ENCODE results near the gene ATP8A2. TPM values are rescaled to one million over a fixed set of nuclear protein-coding genes. Genes with fewer than 3 reads are reported as not detected.

Gene ATP8A2
- polyA plus RNA-seq, 1 donor from 2014 or later: 11.9 TPM

GRCh38 chr13:25581351-25581750, 209.6 kb downstream of the ATP8A2 start:
- Histone ChIP-seq H3K9ac (ENCODE audit: low read length) (no peak overlapping the region), H3K27me3 (ENCODE audit: insufficient read depth, low read depth, low read length) (no peaks in the 10 kb centered on the region), H3K27ac (ENCODE audit: low read length) (no peak overlapping the region), H2AFZ (ENCODE audit: low read depth, low read length) (no peak overlapping the region), H4K20me1 (ENCODE audit: insufficient read depth) (no peaks in the 10 kb centered on the region), H3K4me3 (ENCODE audit: low read length) (no peak overlapping the region), H3F3A (ENCODE audit: insufficient read depth, low read length, poor library complexity, severe bottlenecking) (no peaks in the 10 kb centered on the region), H3K79me2 (replicated peaks; ENCODE audit: insufficient read depth, low read length) (no peaks in the 10 kb centered on the region), H3K36me3 (ENCODE audit: insufficient read depth, low read length) (peaks cover 6% of the 10 kb centered on the region), H3K9me3 (ENCODE audit: low read length) (no peaks in the 10 kb centered on the region), H3K9me2 (ENCODE audit: insufficient read depth, low read length) (no peaks in the 10 kb centered on the region), H3K4me2 (ENCODE audit: low read length) (no peak overlapping the region)
- no peak for TF ChIP-seq CTCF (IDR thresholded peaks at IDR 0.05; ENCODE audit: poor library complexity, severe bottlenecking)
- no peak for TF ChIP-seq TAF1 (IDR thresholded peaks at IDR 0.05; ENCODE audit: low read depth)
- TF ChIP-seq EZH2 (IDR thresholded peaks at IDR 0.05; ENCODE audit: borderline replicate concordance, insufficient read depth, low read length, poor library complexity, severe bottlenecking): no peak
- no peak for TF ChIP-seq EP300 (conservative IDR thresholded peaks at IDR 0.05; ENCODE audit: poor library complexity, severe bottlenecking)
- no peak for TF ChIP-seq REST (IDR thresholded peaks at IDR 0.05; ENCODE audit: borderline replicate concordance)
- no peak for TF ChIP-seq RAD21 (conservative IDR thresholded peaks at IDR 0.05)

DNA sequence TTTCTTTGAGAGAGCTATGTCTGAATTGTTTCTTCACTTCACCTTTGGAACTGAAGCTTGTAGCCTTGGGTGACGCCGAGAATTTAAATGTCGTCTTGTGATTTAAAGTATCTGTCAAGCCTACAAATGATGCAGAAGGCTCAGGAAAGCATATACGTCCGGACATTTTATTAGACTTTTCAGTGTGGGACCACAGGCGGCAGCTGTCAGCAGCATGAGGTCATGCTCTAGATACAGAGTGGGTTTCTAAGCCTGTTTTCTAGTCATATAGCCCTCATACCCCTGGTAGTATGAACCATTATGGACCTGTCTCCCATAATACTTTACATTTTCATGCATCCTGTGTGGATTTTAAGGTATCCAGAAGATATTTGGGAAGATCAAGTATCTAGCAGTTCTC, 212.3 kb downstream of the ATP8A2 start:
- Histone ChIP-seq H2AFZ (ENCODE audit: low read depth, low read length) (no peak overlapping the region), H3K36me3 (ENCODE audit: insufficient read depth, low read length) (peaks cover 6% of the 10 kb centered on the region), H3F3A (ENCODE audit: insufficient read depth, low read length, poor library complexity, severe bottlenecking) (no peaks in the 10 kb centered on the region), H3K9me2 (ENCODE audit: insufficient read depth, low read length) (no peaks in the 10 kb centered on the region), H3K9me3 (ENCODE audit: low read length) (no peaks in the 10 kb centered on the region), H3K79me2 (replicated peaks; ENCODE audit: insufficient read depth, low read length) (no peaks in the 10 kb centered on the region), H3K4me2 (ENCODE audit: low read length) (no peak overlapping the region), H3K27me3 (ENCODE audit: insufficient read depth, low read depth, low read length) (no peaks in the 10 kb centered on the region), H3K9ac (ENCODE audit: low read length) (no peak overlapping the region), H3K27ac (ENCODE audit: low read length) (no peak overlapping the region), H4K20me1 (ENCODE audit: insufficient read depth) (no peaks in the 10 kb centered on the region), H3K4me3 (ENCODE audit: low read length) (no peak overlapping the region)
- TF ChIP-seq EP300 (conservative IDR thresholded peaks at IDR 0.05; ENCODE audit: poor library complexity, severe bottlenecking): no peak
- no peak for TF ChIP-seq TAF1 (IDR thresholded peaks at IDR 0.05; ENCODE audit: low read depth)
- TF ChIP-seq RAD21 (conservative IDR thresholded peaks at IDR 0.05): no peak
- TF ChIP-seq MXI1 (conservative IDR thresholded peaks at IDR 0.05; ENCODE audit: poor library complexity, severe bottlenecking): no peak
- TF ChIP-seq REST (IDR thresholded peaks at IDR 0.05; ENCODE audit: borderline replicate concordance): no peak
- TF ChIP-seq CTCF (IDR thresholded peaks at IDR 0.05; ENCODE audit: poor library complexity, severe bottlenecking): no peak
- TF ChIP-seq POLR2AphosphoS5 (IDR thresholded peaks at IDR 0.05): no peak
- TF ChIP-seq EZH2 (IDR thresholded peaks at IDR 0.05; ENCODE audit: borderline replicate concordance, insufficient read depth, low read length, poor library complexity, severe bottlenecking): no peak
- no peak for TF ChIP-seq SMC3 (conservative IDR thresholded peaks at IDR 0.05; ENCODE audit: poor library complexity)
